HT-29 (cell line): ENCODE data around the gene VIP. TPM values are rescaled to one million over a fixed set of nuclear protein-coding genes. Genes with fewer than 3 reads are reported as not detected.
"Not testable (repeated sequence)": the region's sequence is repeated elsewhere in the genome, so short reads cannot be mapped to it uniquely, and the experiment has no call there.

Experiments used
- DNase-seq: peaks from one replicate; pipeline ENCODE4 v3.0.0-alpha.2; 2015; ENCODE audit warnings: low spot score
- total RNA-seq: library from RNA; depleted of rRNA; stranded (reverse); fragments of >200 nt; shearing (Covaris generic); gene quantifications from 2 replicates; pipeline ENCODE4 v1.2.3, GENCODE V29; 2014; rRNA removed

Gene VIP
- total RNA-seq, result not detected in 2 replicates

GRCh38 chr6:152750694-152751093, at the start of gene VIP:
Gene VIP, plus strand, starts transcription at chr6:152750797. Its CDS starts 1,381 bp downstream, at chr6:152752178.
- peak; percentile 37 for DNase-seq

- no peak for DNase-seq
These were observed 49.3 kb upstream of the VIP start for GRCh38 chr6:152701081-152701862.

GRCh38 chr6:152701863-152702401, 48.7 kb upstream of the VIP start:
- no peak for DNase-seq

- not testable (repeated sequence) for DNase-seq
These were observed 46.8 kb upstream of the VIP start for GRCh38 chr6:152703750-152704149.

GRCh38 chr6:152705327-152705726, 45.3 kb upstream of the VIP start:
- no peak for DNase-seq

- DNase-seq, result no peak
These were observed 34.3 kb upstream of the VIP start for GRCh38 chr6:152716322-152716721.

GRCh38 chr6:152720974-152721373, 29.6 kb upstream of the VIP start:
- no peak for DNase-seq

GRCh38 chr6:152721956-152722355, 28.6 kb upstream of the VIP start:
- DNase-seq, result no peak

- DNase-seq, result no peak
These were observed 27.2 kb upstream of the VIP start for GRCh38 chr6:152723398-152723797.

GRCh38 chr6:152726313-152726712, 24.3 kb upstream of the VIP start:
- no peak for DNase-seq

GRCh38 chr6:152727507-152727906, 23.1 kb upstream of the VIP start:
- DNase-seq, result peak; percentile 12

- DNase-seq, result no peak
These were observed 16.0 kb upstream of the VIP start for GRCh38 chr6:152734630-152735029.

- no peak for DNase-seq
These were observed 13.8 kb upstream of the VIP start for GRCh38 chr6:152736687-152737273.

GRCh38 chr6:152745509-152746171, 5.0 kb upstream of the VIP start:
- no peak for DNase-seq

GRCh38 chr6:152746172-152746553, 4.4 kb upstream of the VIP start:
- no peak for DNase-seq

- DNase-seq, result peak; percentile 35
These were observed 1.8 kb upstream of the VIP start for GRCh38 chr6:152748843-152749242.

GRCh38 chr6:152749336-152749735, 1.3 kb upstream of the VIP start:
- no peak for DNase-seq

- DNase-seq, result no peak
These were observed 14.7 kb downstream of the VIP start for GRCh38 chr6:152765331-152765730.

GRCh38 chr6:152769159-152769558, 18.6 kb downstream of the VIP start:
- DNase-seq, result no peak

- DNase-seq, result no peak
These were observed 19.4 kb downstream of the VIP start for GRCh38 chr6:152769993-152770392.

GRCh38 chr6:152771061-152771687, 20.6 kb downstream of the VIP start:
- no peak for DNase-seq

GRCh38 chr6:152775428-152775827, 24.8 kb downstream of the VIP start:
- DNase-seq, result no peak
